ENCODE results near the gene SCARF2.

DNA sequence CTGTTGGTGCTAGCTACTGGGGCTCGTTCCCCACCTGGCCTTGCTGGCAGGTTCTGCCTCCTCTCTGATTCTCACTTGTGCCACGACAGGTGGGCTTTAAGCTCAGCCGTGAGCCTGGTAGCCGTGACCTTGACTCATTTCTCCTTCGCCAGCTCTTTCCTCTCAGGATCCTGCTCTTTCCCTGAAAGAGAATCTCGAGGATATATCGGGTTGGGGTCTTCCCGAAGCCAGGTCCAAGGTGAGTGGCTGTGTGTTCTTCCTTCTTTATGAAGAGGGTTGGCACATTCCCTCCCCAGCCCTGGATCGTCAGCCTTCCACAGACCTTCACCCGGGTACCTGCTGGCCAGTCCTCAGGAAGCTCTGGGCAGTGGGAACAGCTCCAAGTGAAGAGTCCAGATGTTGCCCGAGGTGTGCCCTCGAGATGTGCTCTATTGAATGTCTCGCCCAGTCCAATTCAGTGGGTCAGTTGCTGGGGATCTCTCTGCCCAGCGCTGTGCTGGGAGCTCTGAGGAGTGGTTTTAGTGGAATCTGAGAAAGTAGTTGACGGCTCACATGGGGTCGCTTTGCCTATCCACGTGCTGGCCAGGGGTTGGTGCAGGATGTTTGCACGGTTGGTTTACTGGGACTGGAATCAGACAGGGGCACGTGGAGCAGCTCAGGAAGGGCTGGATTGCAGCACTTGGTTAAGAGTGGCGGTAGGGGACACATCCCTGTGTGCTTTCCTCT is 42.3 kb downstream of the SCARF2 start:
- TF ChIP-seq, protein P1, sequence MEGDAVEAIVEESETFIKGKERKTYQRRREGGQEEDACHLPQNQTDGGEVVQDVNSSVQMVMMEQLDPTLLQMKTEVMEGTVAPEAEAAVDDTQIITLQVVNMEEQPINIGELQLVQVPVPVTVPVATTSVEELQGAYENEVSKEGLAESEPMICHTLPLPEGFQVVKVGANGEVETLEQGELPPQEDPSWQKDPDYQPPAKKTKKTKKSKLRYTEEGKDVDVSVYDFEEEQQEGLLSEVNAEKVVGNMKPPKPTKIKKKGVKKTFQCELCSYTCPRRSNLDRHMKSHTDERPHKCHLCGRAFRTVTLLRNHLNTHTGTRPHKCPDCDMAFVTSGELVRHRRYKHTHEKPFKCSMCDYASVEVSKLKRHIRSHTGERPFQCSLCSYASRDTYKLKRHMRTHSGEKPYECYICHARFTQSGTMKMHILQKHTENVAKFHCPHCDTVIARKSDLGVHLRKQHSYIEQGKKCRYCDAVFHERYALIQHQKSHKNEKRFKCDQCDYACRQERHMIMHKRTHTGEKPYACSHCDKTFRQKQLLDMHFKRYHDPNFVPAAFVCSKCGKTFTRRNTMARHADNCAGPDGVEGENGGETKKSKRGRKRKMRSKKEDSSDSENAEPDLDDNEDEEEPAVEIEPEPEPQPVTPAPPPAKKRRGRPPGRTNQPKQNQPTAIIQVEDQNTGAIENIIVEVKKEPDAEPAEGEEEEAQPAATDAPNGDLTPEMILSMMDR (IDR thresholded peaks at IDR 0.05) = no peak
- no peak for TF ChIP-seq POLR2AphosphoS5 (IDR thresholded peaks at IDR 0.05)
- TF ChIP-seq POLR2A (IDR thresholded peaks at IDR 0.05) = no peak
- no peak for TF ChIP-seq EP300 (IDR thresholded peaks at IDR 0.05)

Measured in suprapubic skin (tissue), 4 donors.